HG03196 (cell line): ENCODE data around the gene RFX3.

ENCODE experiments used
- ATAC-seq: cut with Tn5 transposase; IDR thresholded peaks from one replicate; pipeline ENCODE4 v1.9.1; 2021; ENCODE audit not compliant: unreplicated experiment

RFX3 gene

GRCh38 chr9:3436629-3437420 is 89.0 kb downstream of the RFX3 start:
- no peak for ATAC-seq

- no peak for ATAC-seq
These were observed 90.1 kb downstream of the RFX3 start for GRCh38 chr9:3435732-3436131.

DNA sequence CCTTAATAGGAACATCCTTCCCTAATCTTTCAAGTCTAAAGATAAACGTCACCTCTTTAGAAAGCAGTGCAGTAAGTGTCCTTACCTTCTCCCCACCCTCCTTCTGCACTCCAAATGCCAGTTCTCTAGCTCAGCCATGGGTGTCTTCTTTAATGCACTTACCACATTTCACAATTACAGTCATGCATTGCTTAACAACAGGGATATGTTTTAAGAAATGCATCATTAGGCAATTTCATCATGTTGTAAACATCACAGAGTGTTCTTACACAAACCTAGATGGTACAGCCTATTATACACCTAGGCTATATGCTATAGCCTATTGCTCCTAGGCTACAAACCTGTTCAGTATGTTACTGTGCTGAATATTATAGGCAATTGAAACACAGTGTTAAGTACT is 91.2 kb downstream of the RFX3 start:
- ATAC-seq: no peak

DNA sequence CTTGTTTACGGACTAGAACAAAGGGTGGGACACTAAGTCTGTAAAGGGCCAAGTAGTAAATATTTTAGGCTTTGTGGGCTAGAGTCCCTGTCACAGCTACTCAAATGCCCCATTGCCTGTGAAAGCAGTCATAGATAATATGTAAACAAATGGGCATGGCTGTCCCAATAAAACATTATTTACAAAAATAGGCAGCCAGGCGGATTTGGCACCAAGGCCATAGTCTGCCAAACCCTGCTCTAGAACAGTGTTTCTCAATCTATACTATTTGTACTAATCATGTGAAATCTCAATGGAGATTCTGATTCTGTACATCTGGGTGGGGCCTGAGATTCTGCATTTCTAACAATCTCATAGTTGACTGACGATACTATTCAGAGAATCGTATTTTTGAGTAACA is 92.0 kb downstream of the RFX3 start:
- ATAC-seq: no peak

GRCh38 chr9:3433066-3433465 is 92.7 kb downstream of the RFX3 start:
- no peak for ATAC-seq

GRCh38 chr9:3431890-3432289 is 93.9 kb downstream of the RFX3 start:
- no peak for ATAC-seq

DNA sequence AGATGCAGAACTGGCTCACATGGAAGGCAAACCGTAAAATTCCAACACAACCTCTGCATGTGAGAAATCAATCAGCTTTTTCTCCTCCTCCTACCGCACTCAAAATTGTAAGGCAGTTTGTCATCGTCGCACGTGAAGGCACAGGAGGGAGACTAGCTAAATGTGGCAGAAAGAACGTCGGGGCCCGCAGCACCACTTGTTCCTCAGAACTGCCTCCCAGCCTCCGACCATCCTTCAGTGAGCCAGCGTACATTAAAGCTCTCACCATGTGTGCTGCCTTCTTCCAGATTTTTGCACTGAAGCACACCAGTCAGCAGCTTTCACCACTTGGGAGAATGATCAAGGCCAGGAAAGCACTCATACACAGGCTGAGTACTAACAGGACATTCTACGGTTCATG is 105.9 kb downstream of the RFX3 start:
- ATAC-seq: no peak

DNA sequence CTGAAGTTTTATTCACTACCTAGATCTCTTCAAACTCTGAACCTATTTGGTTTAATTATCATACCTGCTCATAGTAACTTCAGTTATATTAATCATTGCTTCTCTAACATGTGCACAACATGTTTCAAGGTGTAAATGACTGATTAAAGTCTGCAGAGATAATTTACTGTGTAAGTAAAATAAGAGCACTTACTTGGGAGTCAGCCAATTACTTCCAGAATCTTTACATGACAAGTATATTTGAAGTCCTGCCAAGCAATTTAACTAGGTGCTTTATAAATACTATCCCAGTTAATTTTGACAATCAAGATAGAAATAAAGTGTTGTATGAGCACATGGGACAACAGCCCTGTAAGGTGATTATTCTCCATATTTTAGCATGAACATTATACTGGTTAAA is 109.9 kb downstream of the RFX3 start:
- no peak for ATAC-seq

GRCh38 chr9:3413984-3414383 is 111.8 kb downstream of the RFX3 start:
- ATAC-seq: no peak

- no peak for ATAC-seq
These were observed 115.3 kb downstream of the RFX3 start for GRCh38 chr9:3410461-3410860.

DNA sequence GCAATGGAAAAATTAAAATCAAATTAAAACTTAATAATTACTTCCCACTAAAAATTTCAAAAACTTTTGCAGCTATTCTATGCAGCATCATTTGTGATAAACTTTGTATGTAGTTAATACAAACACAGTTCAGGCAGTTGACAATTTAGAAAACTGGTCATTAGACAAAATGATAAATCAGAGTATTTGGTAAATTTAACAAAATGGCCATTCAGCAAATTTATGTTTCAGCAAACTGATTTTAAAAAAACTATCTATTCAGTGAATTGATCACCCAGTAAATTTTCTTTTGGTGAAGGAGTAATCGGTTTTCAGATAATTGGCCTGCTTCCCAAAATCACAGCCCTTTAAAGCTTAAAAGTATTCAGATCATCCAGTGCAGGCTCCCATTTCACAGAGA is 116.3 kb downstream of the RFX3 start:
- ATAC-seq: no peak

GRCh38 chr9:3403315-3403714 is 122.5 kb downstream of the RFX3 start:
- no peak for ATAC-seq

DNA sequence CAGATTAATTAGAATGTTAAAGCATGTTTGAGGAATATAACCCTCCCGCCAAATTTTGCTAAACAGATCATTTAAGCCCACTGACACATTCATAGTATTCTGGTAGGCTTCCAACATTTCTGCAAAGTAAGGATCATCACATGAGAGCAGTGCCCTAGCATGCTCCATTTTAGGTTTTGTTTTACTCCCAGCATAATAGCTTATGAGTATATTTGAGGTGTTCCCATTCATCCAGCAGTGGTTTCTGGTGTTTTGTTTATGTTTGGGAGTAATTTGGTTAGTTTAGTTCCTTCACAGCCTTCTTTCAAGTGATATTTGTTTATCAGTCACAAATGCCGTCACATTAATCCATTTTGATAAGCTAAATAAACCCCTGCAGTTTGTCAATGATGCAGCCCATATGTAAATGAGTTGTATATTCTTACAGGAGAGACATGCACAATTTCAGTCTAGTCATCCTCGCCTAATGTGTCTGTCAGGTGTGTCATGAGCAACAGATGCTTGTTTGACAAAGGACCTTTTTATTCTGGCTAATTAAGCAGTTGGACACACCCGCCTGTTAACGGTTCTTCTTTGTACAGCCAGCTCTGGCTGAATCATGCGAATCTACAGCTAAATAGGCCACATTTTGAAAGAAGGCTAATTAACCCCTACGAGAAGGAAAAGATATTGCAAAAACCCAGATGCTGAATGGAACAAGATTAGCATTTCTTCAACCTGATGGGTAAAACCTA is 124.4 kb downstream of the RFX3 start:
- ATAC-seq: no peak

GRCh38 chr9:3398232-3398648 is 127.6 kb downstream of the RFX3 start:
- ATAC-seq: no peak

DNA sequence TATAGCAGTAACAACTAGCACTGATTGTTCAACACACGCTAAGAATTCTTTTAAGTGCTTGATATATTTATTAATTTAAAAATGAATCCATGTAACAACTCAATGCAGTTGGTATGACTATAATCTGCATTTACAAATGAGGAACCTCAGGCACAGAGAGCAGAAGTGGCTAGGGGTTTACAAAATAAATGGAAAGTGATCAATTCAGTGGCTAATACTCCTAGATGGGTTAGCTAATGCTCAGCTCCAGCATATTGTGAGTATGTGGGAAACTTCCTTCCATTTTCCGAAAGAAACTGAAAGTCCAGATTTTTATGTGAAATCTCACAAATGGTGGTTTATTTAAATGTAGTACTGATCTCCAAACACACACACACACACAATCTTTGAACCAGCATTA is 128.0 kb downstream of the RFX3 start:
- ATAC-seq: no peak

DNA sequence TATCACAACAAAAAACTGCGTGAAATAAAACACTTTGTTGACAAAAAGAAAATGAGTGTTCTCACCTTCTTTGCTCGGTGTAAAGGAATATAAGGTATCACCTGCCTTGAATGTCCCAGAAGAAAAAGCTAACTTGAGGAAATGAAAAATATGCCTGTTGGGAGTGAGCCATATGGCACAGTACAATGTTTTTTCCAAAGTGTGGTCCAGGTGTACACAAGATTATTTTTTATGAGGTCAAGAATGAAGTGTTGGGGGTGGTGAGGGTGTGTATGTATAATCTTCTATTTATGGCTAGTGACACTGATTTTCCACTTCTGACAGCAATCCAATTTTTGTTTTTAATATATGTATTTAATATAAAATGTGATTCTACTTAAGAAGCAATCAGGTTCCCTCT is 134.4 kb downstream of the RFX3 start:
- ATAC-seq: no peak

DNA sequence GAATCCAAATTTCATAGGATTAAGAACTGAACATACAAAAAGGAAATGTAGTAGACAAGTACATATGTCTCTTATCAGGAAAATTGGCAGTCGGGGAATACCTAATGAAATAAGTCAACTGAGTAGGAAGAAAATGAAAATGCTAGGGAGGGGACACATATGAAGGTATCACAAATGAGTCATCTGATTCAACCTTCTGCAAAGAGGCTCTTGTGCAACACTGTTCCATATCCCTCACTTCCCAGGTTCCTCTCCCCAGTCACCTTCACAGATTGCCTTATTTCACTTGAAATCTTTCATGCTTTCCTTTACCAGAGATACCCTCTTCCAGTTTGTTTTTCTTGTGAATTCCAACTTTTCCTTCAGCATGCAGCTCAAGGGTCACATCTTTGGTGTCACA is 139.0 kb downstream of the RFX3 start:
- no peak for ATAC-seq

GRCh38 chr9:3385871-3386270 is 139.9 kb downstream of the RFX3 start:
- peak; percentile 86 for ATAC-seq

- ATAC-seq: no peak
These were observed 154.0 kb downstream of the RFX3 start for GRCh38 chr9:3371842-3372241.

GRCh38 chr9:3370715-3371114 is 155.1 kb downstream of the RFX3 start:
- no peak for ATAC-seq

- ATAC-seq: no peak
These were observed 158.6 kb downstream of the RFX3 start for GRCh38 chr9:3367185-3367584.

DNA sequence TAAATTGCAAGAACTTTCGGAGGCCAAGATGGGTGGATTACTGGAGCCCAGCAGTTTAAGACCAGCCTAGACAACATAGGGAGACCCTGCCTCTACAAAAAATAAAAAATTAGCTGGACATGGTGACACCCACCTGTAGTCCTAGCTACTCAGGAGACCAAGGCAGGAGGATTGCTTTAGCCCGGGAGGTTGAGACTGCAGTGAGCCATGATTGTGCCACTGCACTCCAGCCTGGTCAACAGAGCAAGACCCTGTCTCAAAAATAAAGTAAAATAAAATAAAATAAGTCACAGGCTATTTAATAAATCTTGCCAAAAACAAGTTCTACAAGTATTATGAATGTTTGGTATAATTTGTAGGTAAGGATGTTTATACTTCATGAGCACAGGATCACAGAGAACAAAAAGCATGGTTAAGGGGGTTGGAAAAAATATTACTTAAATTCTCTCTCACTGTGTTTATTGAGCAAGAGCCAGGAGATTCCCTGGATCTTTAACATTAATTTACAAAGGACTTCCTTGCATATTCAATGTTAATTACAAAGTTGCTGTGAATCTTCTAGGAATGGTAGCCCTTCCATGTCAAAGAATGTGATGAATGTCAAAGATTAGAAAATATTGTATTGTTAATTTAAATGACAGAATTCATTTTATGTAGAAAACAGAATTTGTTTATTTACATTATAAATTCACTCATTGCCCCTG is 164.0 kb downstream of the RFX3 start:
- no peak for ATAC-seq
